Prostate gland (tissue), 2 donors: ENCODE data around the gene ADGRL1.
"Not testable (repeated sequence)": the region's sequence is repeated elsewhere in the genome, so short reads cannot be mapped to it uniquely, and the experiment has no call there.

ENCODE experiments used
- CTCF ChIP-seq, 4 experiments: fragments of 200-600 bp in 2 of 4; fragments of 450-650 bp in 2 of 4; sonication (generic) in 2 of 4; IDR thresholded peaks; 1 replicate in 3 of 4; 2 replicates in 1 of 4; pipeline ENCODE4 v1.5.1; 2016 to 2019; ENCODE audit warnings: antibody characterized with exemption in 4 of 4, mild to moderate bottlenecking in 2 of 4, moderate library complexity in 2 of 4
- POLR2A ChIP-seq: fragments of 450-650 bp; IDR thresholded peaks from one replicate; pipeline ENCODE4 v1.6.1; 2016; ENCODE audit warnings: antibody characterized with exemption, mild to moderate bottlenecking

GRCh38 chr19:14226498-14226897 lies 20.5 kb upstream of the ADGRL1 start:
- not testable (repeated sequence) for TF ChIP-seq CTCF (IDR thresholded peaks at IDR 0.05); POLR2A
